GM18868 (cell line): ENCODE measurements around the gene ZFX.

Experiments used
- ATAC-seq: cut with Tn5 transposase; IDR thresholded peaks from one replicate; pipeline ENCODE4 v1.9.1; 2021; ENCODE audit warnings: mild to moderate bottlenecking, moderate library complexity; ENCODE audit not compliant: unreplicated experiment

The ZFX gene

DNA sequence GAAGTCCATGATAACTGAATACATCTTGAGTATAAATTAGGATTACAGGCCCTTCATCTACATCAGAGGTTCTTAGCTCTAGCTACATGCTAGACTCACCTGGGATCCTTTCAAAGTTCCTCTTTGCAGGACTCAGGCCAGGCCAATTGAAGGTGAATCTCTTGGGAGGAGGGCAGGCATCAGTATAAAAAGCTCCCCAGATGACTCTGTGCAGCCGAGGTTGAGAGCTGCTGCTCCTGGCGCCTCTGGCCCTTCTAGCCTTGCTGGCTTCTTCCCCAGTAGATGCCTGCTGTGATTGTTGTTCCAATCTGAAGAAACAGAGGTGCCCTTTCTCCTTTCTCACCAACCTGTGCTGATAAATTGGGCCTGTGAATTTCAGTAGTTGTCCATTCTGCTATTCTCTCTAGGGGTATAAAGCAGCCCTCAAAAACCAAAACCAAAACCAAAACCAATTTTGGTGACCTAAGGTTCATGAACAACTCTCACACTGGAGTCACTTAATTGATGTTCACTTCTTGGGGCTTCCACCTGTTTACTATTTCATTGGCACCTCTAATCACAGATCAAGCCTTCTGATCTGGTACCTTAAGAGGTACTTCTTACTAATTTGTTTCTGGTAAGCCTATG, 85.7 kb downstream of the ZFX start:
- ATAC-seq = peak; percentile 52

DNA sequence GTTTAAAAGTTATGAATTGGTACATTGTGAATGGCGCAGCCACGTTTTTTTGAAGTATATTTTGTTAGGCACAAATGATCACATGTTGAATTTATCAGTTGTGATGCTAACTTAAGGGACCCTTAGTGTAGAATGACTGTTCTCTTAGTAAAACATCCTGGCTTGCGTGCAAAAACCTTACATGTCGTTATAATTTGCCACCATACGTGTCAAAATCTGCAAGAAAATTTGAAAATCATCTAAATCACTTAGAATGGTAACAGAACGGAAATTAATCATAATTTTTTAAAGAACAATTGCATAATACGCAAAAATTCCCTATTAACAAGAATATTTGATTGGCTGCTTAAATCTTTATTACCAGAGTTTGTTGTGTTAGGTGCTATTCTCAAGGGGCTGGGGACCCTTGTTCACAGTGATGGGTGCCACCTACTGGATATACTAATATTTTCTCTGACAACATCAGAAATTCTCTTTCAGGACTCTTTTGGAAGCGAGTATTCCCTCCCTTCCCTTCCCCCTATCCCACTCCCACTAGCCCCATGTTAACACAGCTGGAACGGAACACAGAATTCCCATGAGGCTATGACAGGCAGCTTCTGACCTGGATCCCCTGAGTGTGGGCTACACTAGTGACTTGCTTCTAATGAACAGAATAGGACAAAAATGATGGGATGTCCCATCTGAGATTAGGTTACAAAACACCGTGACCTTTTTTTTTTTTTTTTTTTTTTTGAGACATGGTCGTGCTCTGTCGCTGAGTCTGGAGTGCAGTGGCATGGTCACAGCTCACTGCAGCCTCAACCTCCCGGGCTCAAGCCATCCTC, 92.5 kb downstream of the ZFX start:
- peak; percentile 15 for ATAC-seq

DNA sequence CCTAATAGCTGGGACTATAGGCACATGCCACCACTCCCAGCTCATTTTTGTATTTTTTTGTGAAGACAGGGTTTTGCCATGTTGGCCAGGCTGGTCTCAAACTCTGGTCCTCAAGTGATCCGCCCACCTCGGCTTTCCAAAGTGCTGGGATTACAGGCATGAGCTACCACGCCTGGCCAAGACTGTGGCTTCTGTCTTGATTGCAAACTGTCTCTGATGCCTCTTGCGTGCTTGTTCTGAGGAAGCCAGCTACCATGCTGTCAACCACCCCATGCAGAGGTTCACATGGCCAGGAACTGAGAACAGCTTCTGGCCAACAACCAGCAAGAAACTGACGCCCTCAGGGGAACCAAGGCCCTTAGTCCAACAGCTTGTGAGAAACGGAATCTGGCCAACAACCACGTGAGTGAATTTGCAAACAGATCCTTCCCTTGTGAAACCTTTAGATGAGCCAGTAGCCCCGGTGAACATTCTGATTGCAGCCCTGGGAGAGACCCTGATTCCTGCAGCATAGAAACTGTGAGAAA, 93.2 kb downstream of the ZFX start:
- peak; percentile 93 for ATAC-seq

DNA sequence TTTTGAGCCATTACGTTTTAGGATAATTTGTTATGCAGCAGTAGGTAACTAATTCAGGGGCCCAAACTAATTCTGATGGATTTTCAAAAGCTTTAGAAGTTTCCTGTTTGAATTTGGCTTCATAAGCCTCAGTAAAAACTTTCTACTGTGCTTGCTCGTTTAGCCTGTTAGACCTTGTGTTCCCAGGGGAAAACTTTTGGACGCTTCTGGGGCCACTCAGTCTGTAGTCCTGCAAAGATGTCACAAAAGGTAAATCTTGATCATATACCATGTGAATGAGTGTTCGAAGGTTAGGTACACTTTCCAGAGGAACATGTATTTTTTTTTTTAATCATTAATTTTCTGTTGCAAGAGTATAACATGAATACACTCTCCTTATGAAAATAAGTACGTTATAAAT, 93.7 kb downstream of the ZFX start:
- peak; percentile 25 for ATAC-seq

DNA sequence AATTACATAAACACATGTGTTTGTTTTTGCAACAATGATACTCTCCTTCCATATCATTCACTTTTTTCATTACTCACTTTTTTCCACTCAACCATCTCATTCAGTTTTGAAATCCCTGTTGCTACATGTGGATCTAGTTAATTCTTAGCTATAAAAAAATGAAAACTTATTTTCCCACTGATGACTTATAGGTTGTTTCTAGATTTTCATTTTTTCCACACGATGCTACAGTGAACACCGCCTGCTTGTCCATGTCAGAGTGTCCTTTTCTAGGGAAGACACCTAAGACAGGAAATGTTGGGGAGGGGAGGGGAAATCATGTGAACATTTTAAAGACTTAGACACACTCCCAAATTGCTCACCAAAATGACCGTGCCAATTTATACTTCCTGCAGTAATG, 94.2 kb downstream of the ZFX start:
- no peak for ATAC-seq

DNA sequence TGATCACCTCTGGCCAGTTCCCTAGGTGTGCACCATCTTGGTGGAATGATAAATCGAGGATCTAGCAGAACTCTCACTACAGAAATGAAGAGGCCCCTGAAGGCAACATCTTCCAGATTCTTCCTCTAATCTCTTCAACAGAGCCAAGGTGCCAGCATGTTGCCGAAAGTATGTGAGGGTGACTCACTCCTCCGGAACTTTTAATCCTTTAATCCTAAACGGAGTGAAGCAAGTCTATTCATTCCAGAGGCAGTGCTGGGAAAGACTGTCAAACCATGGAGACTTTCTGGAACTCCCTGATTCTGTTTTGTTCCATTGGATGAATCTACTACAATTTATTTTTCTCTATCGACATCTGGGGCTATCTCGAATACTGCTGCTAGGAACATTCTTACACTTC, 95.7 kb downstream of the ZFX start:
- ATAC-seq = no peak

DNA sequence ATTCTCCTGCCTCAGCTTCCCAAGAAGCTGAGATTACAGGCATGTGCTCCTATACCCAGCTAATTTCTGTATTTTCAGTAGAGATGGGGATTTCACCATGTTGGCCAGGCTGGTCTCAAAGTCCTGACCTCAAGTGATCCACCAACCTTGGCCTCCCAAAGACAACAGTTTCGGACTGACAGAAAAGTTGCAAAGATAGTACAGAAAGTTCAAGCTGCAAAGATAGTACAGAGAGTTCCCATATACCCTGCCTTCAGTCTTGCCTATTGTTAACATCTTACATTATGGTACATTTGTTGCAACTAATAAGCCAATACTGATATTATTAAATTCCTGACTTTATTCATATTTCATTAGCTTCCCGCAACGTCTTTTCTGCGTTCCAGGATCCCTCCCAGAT, 98.5 kb downstream of the ZFX start:
- ATAC-seq = no peak

DNA sequence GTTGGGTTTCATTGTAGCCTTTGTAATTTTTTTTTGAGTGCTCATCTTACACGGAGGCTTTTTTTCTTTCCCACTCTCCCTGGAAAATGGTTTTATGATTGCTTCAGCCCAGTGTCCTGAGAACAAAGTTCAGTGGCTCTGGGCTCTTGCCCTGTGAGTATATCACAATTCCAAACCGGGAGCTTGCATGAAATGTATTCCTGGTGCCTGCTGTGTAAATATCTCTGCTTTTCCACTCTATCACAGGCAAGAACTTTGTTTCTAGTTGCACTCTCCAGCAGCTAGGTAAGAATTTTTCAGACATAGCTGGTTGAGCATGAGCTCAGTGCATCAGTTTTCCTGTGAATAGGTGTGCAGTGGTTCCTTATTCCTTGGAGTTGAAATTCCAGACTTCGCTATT, 103.5 kb downstream of the ZFX start:
- ATAC-seq = no peak

DNA sequence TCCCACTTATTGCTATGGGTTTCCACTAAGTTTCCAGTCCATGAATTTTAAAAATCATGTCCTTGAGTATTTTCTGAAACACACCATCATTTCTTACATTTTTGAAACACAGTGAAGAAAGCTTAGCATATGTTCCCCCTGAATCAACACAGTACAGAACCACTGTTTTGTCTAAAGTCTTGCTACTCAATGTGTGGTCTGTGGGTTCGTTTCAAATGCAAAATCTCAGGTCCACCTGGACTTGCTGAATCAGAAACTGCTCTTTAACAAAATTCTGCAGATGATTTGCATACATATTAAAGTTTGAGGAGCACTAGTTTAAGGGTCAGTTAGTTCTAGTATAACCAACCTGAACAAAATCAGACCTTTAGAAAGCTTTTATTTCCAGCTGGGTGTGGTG, 103.9 kb downstream of the ZFX start:
- ATAC-seq = no peak

DNA sequence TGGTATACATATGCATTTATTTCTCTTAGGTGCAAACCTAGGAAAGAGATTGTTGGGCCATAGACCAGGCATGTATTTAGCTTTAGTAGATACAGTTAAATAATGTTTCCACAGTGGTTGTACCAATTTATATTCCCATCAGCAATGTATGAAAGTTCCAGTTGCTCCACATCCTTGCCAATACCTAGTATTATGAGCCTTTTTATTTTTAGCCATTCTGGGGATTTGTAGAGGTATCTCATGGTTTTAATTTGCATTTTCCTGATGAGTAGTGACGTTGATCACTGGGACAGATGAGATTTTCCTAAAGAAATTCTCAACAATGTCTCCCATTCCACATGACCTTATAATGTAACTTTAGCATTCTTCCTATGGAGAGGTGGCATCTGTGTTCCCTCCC, 107.5 kb downstream of the ZFX start:
- ATAC-seq = no peak

DNA sequence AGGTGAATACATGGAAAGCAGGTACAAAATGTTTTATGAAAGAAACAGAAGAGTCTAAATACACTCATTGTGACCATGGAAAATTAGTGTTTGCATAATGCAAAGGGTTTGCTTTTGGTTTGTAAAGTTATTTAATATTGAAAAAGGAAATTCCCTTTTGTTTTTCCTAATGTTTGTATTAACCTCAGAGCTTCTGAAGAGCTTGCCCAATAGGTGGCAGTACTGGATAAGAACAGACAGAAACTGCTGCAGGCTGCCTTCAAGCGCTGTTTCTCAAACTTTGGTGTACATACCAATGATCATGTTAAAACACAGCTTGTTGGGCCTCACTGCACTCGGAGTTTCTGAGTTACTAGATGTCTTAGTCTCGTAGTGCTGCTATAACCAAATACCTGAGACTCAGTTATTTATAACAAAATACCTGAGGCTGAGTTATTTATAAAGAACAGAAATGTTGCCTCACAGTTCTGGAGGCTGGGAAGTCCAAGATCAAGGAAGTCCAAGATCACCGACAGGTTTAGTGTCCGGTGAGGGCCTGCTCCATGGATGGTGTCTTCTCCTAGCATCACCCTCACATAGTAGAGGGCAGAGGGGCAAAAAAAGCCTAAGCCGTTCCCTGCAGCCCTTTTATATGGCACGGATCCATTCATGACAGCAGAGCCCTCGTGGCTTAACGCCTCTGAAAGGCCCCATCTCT, 110.2 kb downstream of the ZFX start:
- ATAC-seq = peak; percentile 51

DNA sequence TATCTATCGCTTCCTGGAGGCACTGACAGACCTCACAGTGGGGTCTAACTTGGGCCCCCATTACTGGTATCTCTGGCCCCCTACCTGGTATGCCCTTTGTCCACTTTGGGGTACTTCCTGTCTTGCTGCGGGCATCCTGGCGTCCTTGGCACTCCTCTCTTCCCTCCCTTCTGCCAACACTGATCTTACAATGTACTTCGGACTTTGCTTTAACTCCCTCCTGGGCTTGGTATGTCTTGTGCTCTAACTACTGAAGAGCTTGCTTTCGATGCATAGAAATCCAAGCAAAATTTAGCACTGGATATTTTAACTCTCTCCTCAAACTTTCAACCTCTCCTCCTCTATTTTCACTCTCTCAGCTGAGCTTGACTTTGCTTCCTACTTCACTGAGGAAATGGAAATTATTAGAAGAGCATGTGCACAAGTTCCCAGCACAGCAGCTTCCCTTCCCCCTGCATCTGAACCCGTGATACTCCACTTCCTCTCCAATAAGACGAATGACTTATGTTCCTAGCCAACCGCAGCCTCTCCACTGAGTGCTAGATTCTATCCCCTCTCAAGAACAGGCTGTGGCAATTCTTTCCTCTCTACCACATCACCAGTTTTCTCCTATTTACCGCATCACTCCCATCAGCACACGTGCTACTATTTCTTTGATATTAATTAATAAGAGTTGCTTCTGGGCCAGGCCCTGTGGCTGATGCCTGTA, 111.5 kb downstream of the ZFX start:
- ATAC-seq = peak; percentile 69

DNA sequence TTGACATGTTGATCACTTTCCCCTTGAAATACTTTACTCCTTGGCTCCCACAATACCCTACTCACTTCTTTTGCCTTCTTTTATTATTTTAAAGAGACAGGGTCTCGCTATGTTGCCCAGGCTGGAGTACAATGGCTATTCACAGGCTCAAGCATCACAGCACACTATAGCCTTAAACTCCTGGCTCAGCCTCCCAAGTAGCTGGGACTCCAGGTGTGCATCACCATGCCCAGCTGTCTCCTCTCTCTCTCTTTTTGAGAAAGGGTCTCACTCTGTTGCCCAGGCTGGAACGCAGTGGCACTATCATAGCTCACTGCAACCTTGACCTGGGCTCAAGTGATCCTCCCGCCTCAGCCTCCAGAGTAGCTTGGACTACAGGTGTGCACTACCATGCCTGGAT, 112.8 kb downstream of the ZFX start:
- no peak for ATAC-seq

DNA sequence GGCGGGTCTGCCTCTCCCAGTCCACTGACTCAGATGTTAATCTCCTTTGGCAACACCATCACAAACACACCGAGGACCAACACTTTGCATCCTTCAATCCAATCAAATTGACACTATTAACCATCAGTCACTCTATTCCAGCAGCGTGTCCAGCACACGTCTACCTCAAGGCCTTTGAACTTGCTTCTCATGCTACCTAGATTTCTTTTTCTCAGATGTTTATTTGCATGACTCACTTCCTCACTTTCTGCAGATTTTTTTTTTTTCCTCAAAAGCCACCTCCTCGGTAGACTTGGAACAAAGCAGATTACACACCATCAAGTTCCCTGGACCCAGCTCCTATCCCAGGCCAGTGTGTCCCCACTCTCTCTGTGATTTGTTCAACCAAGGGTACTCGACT, 114.9 kb downstream of the ZFX start:
- no peak for ATAC-seq
